H1 (cell line): ENCODE data around the gene APPL2. TPM values are rescaled to one million over a fixed set of nuclear protein-coding genes. Genes with fewer than 3 reads are reported as not detected.

Source experiments
- GABPA ChIP-seq: IDR thresholded peaks from 2 replicates; pipeline ENCODE4 v1.6.1; 2011; ENCODE audit warnings: mild to moderate bottlenecking, low read length, moderate library complexity, borderline replicate concordance; ENCODE audit not compliant: insufficient read depth
- HDAC6 ChIP-seq: IDR thresholded peaks from one replicate; pipeline ENCODE4 v1.7.1; 2012; ENCODE audit warnings: low read depth, mild to moderate bottlenecking, inconsistent platforms, low read length, moderate library complexity
- KDM4A ChIP-seq: IDR thresholded peaks from one replicate; pipeline ENCODE4 v1.7.1; 2012; ENCODE audit warnings: low read depth, mild to moderate bottlenecking, moderate library complexity, low read length, inconsistent platforms; ENCODE audit not compliant: severe bottlenecking
- SAP30 ChIP-seq: fragments of 300-600 bp; sonication (generic); IDR thresholded peaks from 2 replicates; pipeline ENCODE4 v1.7.1; 2012; ENCODE audit warnings: low read length, moderate library complexity, mild to moderate bottlenecking, inconsistent platforms; ENCODE audit not compliant: insufficient read depth, insufficient replicate concordance
- SP1 ChIP-seq: IDR thresholded peaks from 2 replicates; pipeline ENCODE4 v1.6.1; 2011; ENCODE audit warnings: low read depth, low read length
- TEAD4 ChIP-seq: IDR thresholded peaks from 2 replicates; pipeline ENCODE4 v1.6.1; 2012; ENCODE audit warnings: low read depth, low read length, inconsistent platforms, mixed read lengths
- ZNF274 ChIP-seq: IDR thresholded peaks from 2 replicates; pipeline ENCODE4 v1.7.0; 2012; ENCODE audit warnings: low read length, borderline replicate concordance; ENCODE audit errors: extremely low read depth
- polyA plus RNA-seq, 7 experiments: library from polyadenylated mRNA; depleted of rRNA in 3 of 7; stranded (reverse) in 5 of 7; unstranded in 2 of 7; fragments of >200 nt in 5 of 7; fragments of 200-250 nt in 2 of 7; gene quantifications; 1 replicate in 5 of 7; 2 replicates in 1 of 7; 4 replicates in 1 of 7; pipeline versions ENCODE4 v1.2.1 to v1.2.3, GENCODE V29; 2011 to 2013; ENCODE audit warnings: missing spikeins in 2 of 7, mixed read lengths in 2 of 7
- total RNA-seq: library from RNA; stranded (reverse); fragmentation: NEBNext Ultra II Directional; extraction: Animal tissue kit (Norgen Biotek cat#: 25700); gene quantifications from 2 replicates; pipeline ENCODE4 v1.2.1, GENCODE V29; 2021
- TF ChIP-seq, protein P1 (sequence below): fragments of 300-600 bp; sonication (generic); IDR thresholded peaks from 2 replicates; pipeline ENCODE4 v1.7.1; 2012; ENCODE audit warnings: low read length, moderate library complexity, mild to moderate bottlenecking, inconsistent platforms; ENCODE audit not compliant: insufficient replicate concordance
- TF ChIP-seq, protein P2 (sequence below): IDR thresholded peaks from 2 replicates; pipeline ENCODE4 v1.6.1; 2012; ENCODE audit warnings: low read length, inconsistent platforms

Gene APPL2
- total and polyA plus RNA-seq, 2 of the 8 experiments (the other 6 are each of a cell fraction or from before 2014, with no cell fraction given) = 8.9 to 22.9 TPM

DNA sequence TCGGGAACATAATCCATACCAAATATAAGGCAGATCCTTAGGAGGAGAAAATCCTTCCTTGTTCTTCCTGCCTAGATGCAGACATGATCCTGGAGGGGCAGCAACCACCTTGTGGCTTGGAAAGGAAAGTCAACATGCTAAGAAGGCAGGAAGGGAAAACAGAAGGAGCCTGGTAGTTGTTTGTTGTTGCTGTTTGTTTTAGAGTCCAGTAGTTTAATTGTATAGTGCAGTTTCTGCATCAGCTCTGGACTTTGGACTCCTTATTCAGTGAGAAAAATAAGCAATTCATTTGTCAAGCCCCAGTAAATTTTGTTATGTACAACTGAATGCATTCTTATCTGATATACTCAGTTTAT is 45.7 kb upstream of the APPL2 start (continued):
- TF ChIP-seq, protein P1, sequence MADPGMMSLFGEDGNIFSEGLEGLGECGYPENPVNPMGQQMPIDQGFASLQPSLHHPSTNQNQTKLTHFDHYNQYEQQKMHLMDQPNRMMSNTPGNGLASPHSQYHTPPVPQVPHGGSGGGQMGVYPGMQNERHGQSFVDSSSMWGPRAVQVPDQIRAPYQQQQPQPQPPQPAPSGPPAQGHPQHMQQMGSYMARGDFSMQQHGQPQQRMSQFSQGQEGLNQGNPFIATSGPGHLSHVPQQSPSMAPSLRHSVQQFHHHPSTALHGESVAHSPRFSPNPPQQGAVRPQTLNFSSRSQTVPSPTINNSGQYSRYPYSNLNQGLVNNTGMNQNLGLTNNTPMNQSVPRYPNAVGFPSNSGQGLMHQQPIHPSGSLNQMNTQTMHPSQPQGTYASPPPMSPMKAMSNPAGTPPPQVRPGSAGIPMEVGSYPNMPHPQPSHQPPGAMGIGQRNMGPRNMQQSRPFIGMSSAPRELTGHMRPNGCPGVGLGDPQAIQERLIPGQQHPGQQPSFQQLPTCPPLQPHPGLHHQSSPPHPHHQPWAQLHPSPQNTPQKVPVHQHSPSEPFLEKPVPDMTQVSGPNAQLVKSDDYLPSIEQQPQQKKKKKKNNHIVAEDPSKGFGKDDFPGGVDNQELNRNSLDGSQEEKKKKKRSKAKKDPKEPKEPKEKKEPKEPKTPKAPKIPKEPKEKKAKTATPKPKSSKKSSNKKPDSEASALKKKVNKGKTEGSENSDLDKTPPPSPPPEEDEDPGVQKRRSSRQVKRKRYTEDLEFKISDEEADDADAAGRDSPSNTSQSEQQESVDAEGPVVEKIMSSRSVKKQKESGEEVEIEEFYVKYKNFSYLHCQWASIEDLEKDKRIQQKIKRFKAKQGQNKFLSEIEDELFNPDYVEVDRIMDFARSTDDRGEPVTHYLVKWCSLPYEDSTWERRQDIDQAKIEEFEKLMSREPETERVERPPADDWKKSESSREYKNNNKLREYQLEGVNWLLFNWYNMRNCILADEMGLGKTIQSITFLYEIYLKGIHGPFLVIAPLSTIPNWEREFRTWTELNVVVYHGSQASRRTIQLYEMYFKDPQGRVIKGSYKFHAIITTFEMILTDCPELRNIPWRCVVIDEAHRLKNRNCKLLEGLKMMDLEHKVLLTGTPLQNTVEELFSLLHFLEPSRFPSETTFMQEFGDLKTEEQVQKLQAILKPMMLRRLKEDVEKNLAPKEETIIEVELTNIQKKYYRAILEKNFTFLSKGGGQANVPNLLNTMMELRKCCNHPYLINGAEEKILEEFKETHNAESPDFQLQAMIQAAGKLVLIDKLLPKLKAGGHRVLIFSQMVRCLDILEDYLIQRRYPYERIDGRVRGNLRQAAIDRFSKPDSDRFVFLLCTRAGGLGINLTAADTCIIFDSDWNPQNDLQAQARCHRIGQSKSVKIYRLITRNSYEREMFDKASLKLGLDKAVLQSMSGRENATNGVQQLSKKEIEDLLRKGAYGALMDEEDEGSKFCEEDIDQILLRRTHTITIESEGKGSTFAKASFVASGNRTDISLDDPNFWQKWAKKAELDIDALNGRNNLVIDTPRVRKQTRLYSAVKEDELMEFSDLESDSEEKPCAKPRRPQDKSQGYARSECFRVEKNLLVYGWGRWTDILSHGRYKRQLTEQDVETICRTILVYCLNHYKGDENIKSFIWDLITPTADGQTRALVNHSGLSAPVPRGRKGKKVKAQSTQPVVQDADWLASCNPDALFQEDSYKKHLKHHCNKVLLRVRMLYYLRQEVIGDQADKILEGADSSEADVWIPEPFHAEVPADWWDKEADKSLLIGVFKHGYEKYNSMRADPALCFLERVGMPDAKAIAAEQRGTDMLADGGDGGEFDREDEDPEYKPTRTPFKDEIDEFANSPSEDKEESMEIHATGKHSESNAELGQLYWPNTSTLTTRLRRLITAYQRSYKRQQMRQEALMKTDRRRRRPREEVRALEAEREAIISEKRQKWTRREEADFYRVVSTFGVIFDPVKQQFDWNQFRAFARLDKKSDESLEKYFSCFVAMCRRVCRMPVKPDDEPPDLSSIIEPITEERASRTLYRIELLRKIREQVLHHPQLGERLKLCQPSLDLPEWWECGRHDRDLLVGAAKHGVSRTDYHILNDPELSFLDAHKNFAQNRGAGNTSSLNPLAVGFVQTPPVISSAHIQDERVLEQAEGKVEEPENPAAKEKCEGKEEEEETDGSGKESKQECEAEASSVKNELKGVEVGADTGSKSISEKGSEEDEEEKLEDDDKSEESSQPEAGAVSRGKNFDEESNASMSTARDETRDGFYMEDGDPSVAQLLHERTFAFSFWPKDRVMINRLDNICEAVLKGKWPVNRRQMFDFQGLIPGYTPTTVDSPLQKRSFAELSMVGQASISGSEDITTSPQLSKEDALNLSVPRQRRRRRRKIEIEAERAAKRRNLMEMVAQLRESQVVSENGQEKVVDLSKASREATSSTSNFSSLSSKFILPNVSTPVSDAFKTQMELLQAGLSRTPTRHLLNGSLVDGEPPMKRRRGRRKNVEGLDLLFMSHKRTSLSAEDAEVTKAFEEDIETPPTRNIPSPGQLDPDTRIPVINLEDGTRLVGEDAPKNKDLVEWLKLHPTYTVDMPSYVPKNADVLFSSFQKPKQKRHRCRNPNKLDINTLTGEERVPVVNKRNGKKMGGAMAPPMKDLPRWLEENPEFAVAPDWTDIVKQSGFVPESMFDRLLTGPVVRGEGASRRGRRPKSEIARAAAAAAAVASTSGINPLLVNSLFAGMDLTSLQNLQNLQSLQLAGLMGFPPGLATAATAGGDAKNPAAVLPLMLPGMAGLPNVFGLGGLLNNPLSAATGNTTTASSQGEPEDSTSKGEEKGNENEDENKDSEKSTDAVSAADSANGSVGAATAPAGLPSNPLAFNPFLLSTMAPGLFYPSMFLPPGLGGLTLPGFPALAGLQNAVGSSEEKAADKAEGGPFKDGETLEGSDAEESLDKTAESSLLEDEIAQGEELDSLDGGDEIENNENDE = no peak
- TF ChIP-seq, protein P2, sequence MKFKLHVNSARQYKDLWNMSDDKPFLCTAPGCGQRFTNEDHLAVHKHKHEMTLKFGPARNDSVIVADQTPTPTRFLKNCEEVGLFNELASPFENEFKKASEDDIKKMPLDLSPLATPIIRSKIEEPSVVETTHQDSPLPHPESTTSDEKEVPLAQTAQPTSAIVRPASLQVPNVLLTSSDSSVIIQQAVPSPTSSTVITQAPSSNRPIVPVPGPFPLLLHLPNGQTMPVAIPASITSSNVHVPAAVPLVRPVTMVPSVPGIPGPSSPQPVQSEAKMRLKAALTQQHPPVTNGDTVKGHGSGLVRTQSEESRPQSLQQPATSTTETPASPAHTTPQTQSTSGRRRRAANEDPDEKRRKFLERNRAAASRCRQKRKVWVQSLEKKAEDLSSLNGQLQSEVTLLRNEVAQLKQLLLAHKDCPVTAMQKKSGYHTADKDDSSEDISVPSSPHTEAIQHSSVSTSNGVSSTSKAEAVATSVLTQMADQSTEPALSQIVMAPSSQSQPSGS = no peak
- TF ChIP-seq SP1 (no peak), TEAD4 (no peak), GABPA (no peak), KDM4A (no peak), SAP30 (no peak), ZNF274 (no peak), HDAC6 (no peak)
- TF ChIP-seq, all 59 proteins: peak for 2
